Measurements from ENCODE around the gene PKD2L1. TPM values are rescaled to one million over a fixed set of nuclear protein-coding genes. Genes with fewer than 3 reads are reported as not detected.
A peak's percentile ranks its signal among the peaks of the same experiment; 100 is the strongest.
"Not testable (repeated sequence)": the region's sequence is repeated elsewhere in the genome, so short reads cannot be mapped to it uniquely, and the experiment has no call there.

PKD2L1 gene
- under 1 TPM; 0.09 to 0.34 TPM for total RNA-seq

DNA sequence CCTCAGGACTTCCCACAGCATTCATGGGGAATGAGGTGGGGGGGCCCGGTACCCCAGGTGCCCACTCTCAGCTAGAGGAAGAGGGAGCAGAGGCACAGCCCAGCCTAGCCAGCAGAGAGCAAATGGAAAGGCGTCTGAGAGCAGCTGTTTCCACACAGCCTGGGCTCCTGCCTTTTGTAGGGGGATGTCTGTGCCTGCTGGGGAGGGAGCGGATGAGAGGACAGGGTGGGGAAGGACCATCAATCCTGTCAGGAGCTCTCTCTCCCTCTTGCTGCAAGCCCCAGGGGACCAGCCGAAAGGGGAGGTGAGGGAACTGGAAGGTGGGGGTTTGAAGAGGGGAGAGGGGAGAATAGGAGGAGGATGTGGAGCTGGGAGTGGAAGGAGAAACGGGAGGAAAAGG, at the start of gene PKD2L1:
PKD2L1 (minus strand) TSS at position 150 of the 400 bp plus-strand sequence; CDS start at position 25, 125 bp downstream.
- Histone ChIP-seq H3K4me1 (replicated peaks) (no peaks in the 10 kb centered on the region), H3K36me3 (no peaks in the 10 kb centered on the region), H3K4me3 (no peak within 1 kb of the TSS), H3K27ac (no peak within 1 kb of the TSS), H3K9me3 (no peaks in the 10 kb centered on the region), H3K27me3 (replicated peaks; ENCODE audit: insufficient read depth) (peaks cover 5% of the 10 kb centered on the region)
- no peak for DNase-seq (ENCODE audit: low spot score)
- WGBS: 48% methylated on average over 5 of the region's 5 CpGs
- intact Hi-C loops (cut with DNase I): no loop called here
- TF ChIP-seq POLR2AphosphoS5 (IDR thresholded peaks at IDR 0.05) (no peak), POLR2A (IDR thresholded peaks at IDR 0.05) (no peak)
- TF ChIP-seq, protein P1, sequence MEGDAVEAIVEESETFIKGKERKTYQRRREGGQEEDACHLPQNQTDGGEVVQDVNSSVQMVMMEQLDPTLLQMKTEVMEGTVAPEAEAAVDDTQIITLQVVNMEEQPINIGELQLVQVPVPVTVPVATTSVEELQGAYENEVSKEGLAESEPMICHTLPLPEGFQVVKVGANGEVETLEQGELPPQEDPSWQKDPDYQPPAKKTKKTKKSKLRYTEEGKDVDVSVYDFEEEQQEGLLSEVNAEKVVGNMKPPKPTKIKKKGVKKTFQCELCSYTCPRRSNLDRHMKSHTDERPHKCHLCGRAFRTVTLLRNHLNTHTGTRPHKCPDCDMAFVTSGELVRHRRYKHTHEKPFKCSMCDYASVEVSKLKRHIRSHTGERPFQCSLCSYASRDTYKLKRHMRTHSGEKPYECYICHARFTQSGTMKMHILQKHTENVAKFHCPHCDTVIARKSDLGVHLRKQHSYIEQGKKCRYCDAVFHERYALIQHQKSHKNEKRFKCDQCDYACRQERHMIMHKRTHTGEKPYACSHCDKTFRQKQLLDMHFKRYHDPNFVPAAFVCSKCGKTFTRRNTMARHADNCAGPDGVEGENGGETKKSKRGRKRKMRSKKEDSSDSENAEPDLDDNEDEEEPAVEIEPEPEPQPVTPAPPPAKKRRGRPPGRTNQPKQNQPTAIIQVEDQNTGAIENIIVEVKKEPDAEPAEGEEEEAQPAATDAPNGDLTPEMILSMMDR (IDR thresholded peaks at IDR 0.05): no peak

DNA sequence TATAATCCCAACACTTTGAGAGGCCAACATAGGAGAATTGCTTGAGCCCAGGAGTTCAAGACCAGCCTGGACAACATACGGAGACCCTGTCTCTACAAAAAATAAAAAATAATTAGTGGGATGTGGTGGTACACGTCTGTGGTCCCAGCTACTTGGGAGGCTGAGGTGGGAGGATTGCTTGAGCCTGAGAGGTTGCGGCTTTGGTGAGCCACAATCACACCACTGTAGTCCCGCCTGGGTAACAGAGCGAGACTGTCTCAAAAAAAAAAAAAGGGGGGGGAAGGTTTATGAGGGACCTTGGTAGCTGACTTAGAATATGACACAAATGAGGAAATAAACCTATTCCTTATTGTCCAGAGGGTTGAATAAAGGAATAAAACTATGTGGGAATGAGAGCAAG, 47.8 kb upstream of the PKD2L1 start:
- no peaks in the 10 kb centered on the region for H3K36me3 ChIP-seq
- H3K4me3 ChIP-seq: no peak overlapping the region
- DNase-seq (ENCODE audit: low spot score): no peak
- TF ChIP-seq POLR2AphosphoS5 (IDR thresholded peaks at IDR 0.05) (no peak), POLR2A (IDR thresholded peaks at IDR 0.05) (no peak)
- TF ChIP-seq, protein P1 (IDR thresholded peaks at IDR 0.05): no peak
- intact Hi-C loops (cut with DNase I): no loop called here
- WGBS: 90% methylated on average over 5 of the region's 5 CpGs
- no peak overlapping the region for H3K27ac ChIP-seq
- peaks cover 1% of the 10 kb centered on the region for H3K4me1 ChIP-seq (replicated peaks)
- H3K27me3 ChIP-seq (replicated peaks; ENCODE audit: insufficient read depth): no peaks in the 10 kb centered on the region
- no peaks in the 10 kb centered on the region for H3K9me3 ChIP-seq

DNA sequence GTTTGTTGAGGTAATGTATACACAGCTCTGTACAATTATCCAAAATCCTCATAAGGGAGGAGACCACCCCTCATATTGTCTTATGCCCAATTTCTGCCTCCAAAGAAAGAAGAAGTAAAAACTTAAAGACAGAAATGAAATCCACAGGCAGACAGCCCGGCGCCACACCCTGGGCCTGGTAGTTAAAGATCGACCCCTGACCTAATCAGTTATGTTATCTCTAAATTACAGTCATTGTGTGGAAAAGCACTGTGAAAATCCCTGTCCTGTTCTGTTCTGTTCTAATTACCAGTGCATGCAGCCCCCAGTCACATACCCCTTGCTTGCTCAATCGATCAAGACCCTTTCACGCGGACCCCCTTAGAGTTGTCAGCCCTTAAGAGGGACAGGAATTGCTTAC, 46.6 kb upstream of the PKD2L1 start:
- H3K9me3 ChIP-seq; H3K27ac ChIP-seq; intact Hi-C loops (cut with DNase I); H3K4me1 ChIP-seq (replicated peaks); H3K36me3 ChIP-seq; H3K27me3 ChIP-seq (replicated peaks; ENCODE audit: insufficient read depth); H3K4me3 ChIP-seq; DNase-seq (ENCODE audit: low spot score): not testable (repeated sequence)
- 84% methylated on average over 6 of the region's 6 CpGs for WGBS

DNA sequence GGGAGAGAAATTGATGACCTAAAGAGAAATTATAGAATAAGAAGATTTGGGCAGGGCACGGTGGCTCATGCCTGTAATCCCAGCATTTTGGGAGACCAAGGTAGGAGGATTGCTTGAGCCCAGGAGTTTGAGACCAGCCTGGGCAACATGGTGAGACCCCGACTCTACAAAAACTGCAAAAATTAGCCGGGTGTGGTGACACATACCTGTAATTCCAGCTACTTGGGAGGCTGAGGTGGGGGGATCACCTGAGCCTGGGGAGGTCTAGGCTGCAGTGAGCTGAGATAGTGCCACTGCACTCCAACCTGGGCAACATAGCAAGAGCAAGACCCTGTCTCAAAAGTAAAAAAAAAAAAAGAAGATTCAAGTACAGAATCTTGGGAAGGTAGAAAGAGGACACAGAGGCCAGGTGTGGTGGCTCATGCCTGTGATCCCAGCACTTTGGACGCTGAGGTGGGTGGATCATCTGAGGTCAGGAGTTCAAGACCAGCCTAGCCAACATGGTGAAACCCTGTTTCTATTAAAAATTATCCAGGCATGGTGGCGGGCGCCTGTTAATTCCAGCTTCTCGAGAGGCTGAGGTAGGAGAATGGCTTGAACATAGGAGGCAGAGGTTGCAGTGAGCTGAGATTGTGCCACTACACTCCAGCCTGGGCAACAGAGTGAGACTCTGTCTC, 44.8 kb upstream of the PKD2L1 start:
- peak overlapping the region; percentile 98 to 99 for H3K27ac ChIP-seq
- not testable (repeated sequence) for H3K27me3 ChIP-seq (replicated peaks; ENCODE audit: insufficient read depth); H3K9me3 ChIP-seq; DNase-seq (ENCODE audit: low spot score); H3K36me3 ChIP-seq
- H3K4me1 ChIP-seq (replicated peaks): peaks cover 15% of the 10 kb centered on the region
- 66% methylated on average over 7 of the region's 7 CpGs for WGBS
- peak overlapping the region; percentile 52 to 55 for H3K4me3 ChIP-seq
- intact Hi-C loops (cut with DNase I): loop anchor here (5.0 kb wide), 1 partner anchor 537 kb away; the partner anchor contains the start of gene SLF2

DNA sequence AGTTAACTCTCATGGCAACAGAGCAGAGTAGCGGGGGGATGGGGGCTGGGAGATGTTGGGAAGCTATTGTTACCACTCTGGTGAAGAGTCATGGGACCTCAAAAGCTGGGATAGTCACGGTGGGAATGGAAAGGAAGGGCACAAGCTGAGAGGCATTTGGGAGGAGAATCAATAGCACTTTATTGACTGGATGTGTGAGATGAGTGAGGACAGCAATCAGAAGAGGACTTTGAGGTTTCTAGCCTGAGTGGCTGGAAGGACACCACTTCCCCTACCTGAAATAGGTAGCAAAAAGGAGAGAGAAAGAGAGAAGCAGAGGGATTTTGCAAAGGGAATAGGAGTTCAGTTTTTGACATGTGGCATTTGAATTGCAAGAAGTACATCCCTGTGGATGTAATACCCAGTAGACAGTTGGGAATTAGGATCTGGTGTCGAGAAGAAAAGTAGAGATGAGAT, 44.2 kb upstream of the PKD2L1 start:
- Histone ChIP-seq H3K27ac (peak overlapping the region; percentile 98 to 99), H3K36me3 (no peaks in the 10 kb centered on the region), H3K4me3 (peak overlapping the region; percentile 52 to 55), H3K4me1 (replicated peaks) (peaks cover 15% of the 10 kb centered on the region), H3K27me3 (replicated peaks; ENCODE audit: insufficient read depth) (no peaks in the 10 kb centered on the region), H3K9me3 (no peaks in the 10 kb centered on the region)
- intact Hi-C loops (cut with DNase I): loop anchor here (5.0 kb wide), 1 partner anchor 538 kb away; the partner anchor contains the start of gene SLF2
- TF ChIP-seq, protein P1 (IDR thresholded peaks at IDR 0.05): no peak
- TF ChIP-seq POLR2AphosphoS5 (IDR thresholded peaks at IDR 0.05): peak; percentile 4
- TF ChIP-seq POLR2A (IDR thresholded peaks at IDR 0.05): peak; percentile 2
- DNase-seq (ENCODE audit: low spot score): no peak
- WGBS: 16% methylated on average over 3 of the region's 3 CpGs

All from prostate gland (tissue), 2 donors.